GM15510 (cell line): ENCODE results near the gene AFF3.

Experiments used
- POLR2A ChIP-seq: IDR thresholded peaks from 3 replicates; pipeline ENCODE4 v1.6.1; 2011; ENCODE audit warnings: borderline replicate concordance; ENCODE audit not compliant: insufficient read length; ENCODE audit errors: extremely low read depth

Gene AFF3

DNA sequence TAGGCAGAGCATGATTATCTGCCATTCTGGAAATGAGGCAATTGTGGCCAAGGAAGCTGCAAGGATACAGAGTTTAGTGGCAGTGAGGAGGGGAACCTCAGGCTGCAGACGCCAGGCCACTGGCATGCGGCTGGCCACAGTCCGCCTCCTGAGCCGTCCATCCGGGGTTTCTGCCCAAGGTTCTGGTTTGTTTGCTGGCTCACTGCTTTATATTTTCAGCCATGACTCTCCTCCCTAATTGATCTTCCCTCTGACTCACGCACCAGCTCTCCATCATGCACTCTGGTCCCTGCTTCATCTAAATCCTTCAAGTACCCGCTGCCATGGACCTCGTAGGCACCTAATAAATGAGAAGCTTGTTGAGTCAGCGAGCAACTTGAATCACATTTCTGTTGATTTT lies 544.8 kb downstream of the AFF3 start:
- TF ChIP-seq POLR2A = no peak

DNA sequence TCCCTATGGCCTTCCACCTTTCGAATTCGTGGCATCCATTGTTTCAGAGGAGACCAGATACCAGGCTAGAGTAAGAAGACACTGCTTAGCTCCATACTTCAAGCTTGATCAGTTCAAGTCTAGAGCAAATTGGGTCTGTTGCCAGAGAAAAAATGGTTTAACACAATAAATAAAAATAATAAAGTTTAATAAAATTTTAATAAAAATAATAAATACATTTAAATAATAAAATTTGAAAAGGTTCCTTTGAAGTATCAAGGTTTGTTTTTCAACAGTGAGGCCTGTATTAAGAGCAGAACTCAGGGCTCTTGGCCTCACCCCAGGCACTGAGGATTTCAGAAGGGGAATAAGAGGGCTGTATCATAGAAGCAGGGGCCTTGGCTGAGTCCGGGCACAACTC lies 547.0 kb downstream of the AFF3 start:
- no peak for TF ChIP-seq POLR2A

DNA sequence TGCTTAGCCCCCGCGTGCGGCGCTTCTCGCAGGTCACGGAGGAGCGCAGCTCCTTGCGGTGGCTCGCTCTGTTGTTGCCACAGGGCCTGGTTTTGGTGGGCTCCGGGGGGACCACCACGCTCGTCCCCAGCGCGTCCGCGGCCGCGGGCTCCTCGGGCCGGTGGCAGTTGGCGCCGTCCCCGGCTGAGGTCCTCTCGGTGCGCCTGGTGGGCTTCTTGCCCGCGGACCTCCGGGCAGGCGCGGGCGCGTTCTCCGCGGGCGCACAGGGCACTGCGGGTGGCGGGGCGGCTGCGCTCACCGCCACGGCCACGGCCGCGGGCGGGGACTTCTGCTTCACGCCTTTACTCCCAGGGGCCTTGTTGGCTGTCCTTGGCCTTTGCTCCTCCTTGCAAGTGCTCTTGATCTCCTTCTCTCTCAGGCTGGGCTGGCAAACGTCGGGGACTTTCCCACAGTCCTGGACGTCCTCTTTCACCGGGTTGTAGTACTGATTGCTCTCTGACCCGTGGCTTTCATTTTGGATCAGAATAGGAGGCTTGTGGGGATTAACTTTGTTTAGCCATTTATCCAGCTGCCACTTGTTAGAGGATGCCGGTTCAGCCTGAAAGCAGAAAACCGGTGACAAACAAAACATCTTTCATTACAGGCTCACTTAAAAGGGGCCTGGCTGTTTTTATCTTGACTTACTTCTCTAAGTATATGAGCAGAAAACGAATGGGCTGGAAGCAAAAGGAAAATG lies 548.5 kb downstream of the AFF3 start:
- TF ChIP-seq POLR2A = no peak

DNA sequence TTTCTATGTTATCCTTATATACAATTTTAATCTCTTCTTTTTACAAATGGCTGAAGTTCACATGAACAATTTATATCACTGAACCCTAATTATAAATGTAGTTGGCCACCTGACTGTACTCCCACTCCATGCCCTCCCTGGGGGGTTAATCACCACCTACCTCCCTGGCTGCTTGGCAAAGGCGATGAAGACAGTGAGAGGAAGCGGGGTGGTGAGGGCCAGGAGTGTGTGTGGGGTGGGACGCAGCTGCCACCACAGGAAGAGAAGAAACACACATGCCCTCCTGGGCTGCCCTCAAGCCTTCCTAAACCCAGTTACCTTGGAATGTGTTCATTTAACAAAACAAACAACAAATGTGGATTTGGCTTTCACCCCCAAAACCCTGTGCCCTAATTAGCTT lies 565.6 kb downstream of the AFF3 start:
- no peak for TF ChIP-seq POLR2A

DNA sequence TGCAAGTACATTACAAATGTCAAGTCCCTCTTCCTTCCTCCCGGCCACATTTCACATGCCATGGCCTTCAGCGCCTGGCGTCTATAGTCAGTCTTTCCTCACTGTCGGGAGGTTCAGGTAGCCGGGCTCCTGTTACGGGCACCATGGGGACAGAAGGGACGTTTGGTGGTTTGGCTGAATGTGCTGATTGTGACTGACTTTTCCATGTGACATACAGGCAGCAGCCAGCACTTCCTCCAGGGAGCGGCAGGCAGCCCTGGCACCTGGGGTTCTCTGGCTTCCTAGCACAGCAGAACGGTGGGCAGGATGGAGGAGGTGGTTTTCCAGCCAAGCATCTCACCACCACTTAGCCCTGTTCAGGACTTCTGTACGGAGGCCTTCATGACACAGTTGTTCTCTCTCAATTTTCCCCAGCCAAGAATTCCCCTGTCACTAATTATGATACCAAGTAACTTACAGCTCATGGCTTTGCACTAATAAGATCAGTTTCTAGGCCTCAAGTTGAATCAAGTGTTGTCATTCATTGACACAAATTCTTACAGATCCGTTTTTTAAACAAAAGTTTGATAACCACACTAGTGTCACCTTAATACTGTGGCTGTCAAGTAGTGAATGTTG lies 568.6 kb downstream of the AFF3 start:
- TF ChIP-seq POLR2A = no peak

DNA sequence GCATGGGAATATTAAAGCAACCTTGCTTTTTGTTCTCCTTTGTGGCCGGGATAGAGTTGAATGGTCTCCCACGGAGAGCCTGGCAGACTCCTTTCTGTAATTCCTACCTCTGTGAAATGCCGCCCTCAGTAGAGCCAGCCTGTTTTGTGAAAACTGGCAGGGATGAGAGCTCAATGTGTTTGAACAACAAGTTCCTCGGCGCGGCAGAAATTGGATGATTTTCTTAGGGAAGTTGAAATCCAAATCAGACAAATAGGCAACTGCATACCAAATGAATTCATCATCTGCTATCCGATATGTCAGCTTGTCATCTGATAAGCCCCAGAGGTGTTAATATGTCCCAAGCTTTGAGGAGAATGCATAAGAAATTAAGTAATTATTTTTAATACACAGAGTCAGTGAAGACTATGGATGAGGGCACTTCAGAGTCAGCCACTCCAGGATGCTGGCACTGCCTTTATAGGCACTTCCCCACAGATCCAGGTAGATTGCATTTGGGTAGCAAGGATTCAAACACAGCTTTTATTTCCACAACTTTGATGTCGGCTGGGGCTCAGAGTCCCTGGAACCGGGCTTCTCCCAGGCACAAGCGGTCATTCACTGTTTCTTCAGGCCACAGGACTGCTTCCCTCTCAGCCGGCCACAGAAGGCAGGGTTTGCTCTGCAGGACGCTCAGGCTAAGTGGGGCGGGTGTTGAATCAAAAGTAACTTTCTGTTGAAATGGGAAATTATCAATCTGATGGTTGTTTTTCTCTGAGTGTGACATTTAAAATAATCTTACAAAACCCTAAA lies 569.8 kb downstream of the AFF3 start:
- no peak for TF ChIP-seq POLR2A

DNA sequence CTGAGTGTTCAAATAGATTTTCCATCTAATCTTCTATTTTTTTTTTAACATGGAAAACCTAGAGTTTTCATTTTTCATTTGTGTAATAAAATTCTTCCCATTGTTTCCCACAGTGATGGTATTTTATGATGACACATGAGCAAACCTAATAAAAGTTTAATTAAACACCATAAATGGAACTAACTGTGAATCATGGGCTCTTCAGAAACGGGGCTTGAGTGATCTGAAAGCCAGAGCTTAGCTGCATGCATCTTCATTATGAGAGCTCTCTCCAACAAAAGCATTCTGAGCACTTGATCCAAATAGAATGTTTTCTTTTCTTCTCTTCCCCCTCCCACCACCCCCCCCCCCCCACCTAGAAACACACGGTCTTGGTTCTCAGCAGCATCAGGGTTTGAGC lies 570.4 kb downstream of the AFF3 start:
- TF ChIP-seq POLR2A = no peak

DNA sequence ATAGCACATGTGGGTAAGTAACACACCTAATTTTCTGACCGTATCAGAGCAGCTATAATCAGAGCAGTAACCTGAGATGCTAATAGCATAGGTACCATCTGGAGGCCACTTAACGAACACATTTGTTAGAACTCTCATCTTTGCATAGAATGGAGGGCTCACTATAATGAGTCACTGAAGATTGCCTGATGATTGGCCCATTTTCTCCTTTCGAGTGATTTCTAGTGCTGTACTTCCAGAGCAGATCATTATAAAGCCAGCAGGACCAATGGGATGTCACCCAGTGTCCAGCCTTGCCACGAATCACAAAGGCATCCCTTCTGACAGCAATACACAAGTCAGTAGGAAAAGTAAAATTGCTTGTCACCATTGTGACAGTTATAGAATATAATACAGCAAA lies 570.9 kb downstream of the AFF3 start:
- no peak for TF ChIP-seq POLR2A

DNA sequence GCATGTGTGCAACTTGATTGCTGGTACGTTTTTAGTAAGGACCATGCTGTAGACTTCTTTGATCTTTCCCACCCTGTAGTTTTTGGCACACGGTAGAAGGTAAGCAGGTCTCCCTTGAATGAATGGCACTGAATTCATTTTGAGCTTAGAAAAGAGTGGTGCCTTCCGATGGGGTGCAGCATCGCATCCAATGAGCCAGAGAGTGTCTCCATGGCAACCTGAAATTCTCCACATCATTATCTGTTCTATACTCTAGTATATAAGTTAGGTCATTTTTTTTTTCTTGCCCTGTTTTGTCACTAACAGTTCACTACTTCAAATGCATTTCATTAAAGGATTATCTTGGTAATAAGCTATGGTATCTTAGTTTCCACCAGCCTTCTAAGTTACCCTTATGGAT lies 571.4 kb downstream of the AFF3 start:
- no peak for TF ChIP-seq POLR2A

DNA sequence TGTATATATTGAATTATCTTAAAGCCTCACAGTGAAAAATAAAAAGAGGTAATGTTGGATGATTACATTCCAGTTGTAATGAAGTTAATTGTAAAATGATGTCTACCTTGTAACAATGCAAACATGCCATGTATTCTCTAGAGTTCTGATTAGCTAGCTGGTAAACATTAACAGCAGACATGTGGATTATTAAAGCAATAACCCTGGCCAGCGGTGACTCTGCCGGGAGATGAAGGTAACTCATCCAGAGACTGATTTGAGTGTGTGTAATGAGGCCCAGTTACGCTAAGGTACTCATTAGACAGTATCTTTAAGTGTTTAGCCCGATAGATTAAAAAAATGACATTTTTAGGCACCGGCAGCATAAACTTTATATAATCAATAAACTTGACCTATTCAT lies 573.0 kb downstream of the AFF3 start:
- no peak for TF ChIP-seq POLR2A

DNA sequence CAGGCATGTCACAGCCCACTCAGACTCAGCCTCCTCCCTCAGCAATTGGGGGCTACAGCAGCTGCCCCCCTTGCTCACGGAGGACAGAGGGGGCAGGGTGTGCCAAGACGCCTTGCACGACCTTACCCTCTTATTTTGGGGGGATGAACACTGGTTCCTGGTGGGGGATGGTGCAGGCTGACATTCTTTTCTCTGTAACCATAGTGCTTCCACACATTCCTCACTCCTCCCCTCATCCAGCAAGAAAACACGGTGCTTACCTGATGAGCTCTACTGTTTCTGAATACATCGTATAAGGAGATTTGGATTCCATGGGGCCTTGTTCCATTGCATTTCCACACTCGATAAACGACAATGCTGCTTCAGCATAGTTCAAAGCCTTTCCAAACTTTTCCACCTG lies 577.2 kb downstream of the AFF3 start:
- TF ChIP-seq POLR2A = no peak

DNA sequence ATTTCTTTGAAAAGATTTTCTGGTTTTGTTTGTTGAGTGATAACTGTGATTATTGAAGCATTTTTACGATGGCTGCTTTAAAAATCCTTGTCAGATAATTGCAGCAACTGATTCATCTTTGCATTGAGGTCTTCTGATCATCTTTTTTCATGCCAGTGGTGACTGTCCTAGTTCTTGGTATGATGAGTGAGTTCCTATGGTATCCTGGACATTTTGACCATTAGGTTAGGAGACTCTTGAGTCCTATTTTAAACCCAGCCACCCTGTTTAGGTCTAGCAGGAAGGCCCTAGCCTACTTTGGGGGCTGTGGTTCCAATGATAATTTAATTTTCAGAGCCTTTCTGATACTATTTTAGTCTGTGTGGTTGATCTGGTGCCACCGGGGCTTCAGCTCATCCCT lies 579.9 kb downstream of the AFF3 start:
- no peak for TF ChIP-seq POLR2A

DNA sequence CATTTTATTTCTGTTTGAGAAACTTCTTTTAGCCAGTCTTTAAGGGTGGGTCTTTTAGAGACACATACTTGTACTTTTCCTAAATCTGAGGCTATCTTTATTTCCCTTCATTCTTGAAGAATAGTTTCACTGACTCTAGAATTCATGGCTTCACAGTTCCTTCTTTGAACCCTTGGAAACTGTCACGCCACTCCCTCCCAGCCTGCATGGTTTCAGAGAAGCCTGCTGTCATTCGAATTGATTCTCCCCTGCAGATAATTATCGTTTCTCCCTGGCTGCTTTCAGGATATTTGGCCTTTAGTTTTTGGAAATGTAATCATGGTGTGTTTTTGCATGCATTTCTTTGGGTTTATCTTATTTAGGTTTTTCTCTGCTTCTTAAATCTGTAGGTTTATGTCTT lies 580.6 kb downstream of the AFF3 start:
- no peak for TF ChIP-seq POLR2A

DNA sequence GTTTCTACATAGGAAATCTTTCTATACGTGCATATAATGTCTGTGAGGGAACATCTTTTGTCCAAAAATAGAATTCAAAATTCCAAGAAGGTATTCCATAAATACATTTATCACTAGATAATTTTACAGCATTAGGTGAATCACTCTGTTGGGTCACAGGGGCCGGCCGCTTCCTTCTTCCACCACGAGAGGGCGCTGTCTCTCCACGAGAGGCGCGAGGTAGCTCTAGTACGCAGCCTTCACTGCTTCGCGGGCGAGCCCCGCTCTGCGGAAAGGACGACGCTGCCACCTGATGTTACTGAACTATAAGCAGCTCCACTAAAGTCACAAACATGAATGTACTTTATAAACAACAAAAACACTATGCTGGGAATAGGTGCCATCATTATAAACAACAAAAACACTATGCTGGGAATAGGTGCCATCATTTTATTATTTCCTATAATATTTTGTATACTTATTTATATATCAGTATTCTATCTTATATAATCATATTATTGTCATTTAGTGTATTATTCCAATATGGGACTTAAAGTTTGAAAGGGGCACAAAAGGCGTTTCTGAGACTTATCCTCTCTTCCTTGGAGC lies 583.2 kb downstream of the AFF3 start:
- TF ChIP-seq POLR2A = no peak

DNA sequence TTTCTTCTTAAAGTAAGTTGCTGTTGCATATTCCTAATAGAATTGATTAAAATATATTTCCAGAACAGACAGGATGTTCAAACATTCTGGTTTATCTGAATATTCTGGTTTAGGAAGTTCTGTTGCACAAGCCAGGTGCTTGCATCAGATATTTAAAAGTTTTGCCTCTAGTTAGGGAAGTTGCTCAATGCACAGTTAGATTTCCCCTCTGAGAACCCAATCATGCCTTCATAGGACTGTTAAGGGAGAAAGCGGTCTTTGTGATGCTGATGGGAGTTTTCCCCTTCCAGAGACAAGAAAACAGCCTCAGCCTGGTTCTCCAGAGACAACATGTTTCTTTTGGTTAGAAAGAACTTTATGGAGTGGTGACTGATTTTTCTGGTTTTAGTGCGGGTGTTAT lies 587.0 kb downstream of the AFF3 start:
- TF ChIP-seq POLR2A = no peak
